ENCODE measurements around the gene LRP2BP. TPM values are rescaled to one million over a fixed set of nuclear protein-coding genes. Genes with fewer than 3 reads are reported as not detected.

The LRP2BP gene
- total and polyA plus RNA-seq, 2 experiments from 2014 or later, result 0.28 to 1.7 TPM

- Histone ChIP-seq H3K27ac (ENCODE audit: low read depth) (no peak overlapping the region), H3K36me3 (ENCODE audit: insufficient read depth) (no peaks in the 10 kb centered on the region; the same call in 1 of the 2 replicates), H4K20me1 (replicated peaks; ENCODE audit: insufficient read depth) (no peaks in the 10 kb centered on the region), H3F3A (replicated peaks; ENCODE audit: low read depth) (no peaks in the 10 kb centered on the region), H3K4me3 (no peak overlapping the region), H3K4me2 (no peak overlapping the region), H3K4me1 (ENCODE audit: insufficient read depth) (no peaks in the 10 kb centered on the region), H3K9me2 (ENCODE audit: insufficient read depth) (no peaks in the 10 kb centered on the region), H2AFZ (no peak overlapping the region), H3K79me2 (replicated peaks; ENCODE audit: insufficient read depth) (no peaks in the 10 kb centered on the region), H3K27me3 (ENCODE audit: insufficient read depth) (no peaks in the 10 kb centered on the region)
- no peak for DNase-seq (ENCODE audit: low spot score)
- Mint-ChIP-seq H3K4me1 (no peaks in the 10 kb centered on the region), H3K27ac (no peak overlapping the region), H3K4me3 (no peak overlapping the region), H3K9me3 (peaks cover 5% of the 10 kb centered on the region; the same call in 1 of the 3 replicates), H3K36me3 (ENCODE audit: low read depth) (peaks cover 33% of the 10 kb centered on the region), H3K27me3 (ENCODE audit: insufficient read depth, low read depth, poor library complexity) (no peaks in the 10 kb centered on the region)
- ATAC-seq, result no peak
- TF ChIP-seq ZNF331 (CRISPR knock-in tag; IDR thresholded peaks at IDR 0.05; ENCODE audit: low read depth) (no peak), STAT1 (IDR thresholded peaks at IDR 0.05; ENCODE audit: unreplicated experiment) (no peak), CREB1 (CRISPR knock-in tag; IDR thresholded peaks at IDR 0.05; ENCODE audit: low read depth) (no peak), EZH2 (IDR thresholded peaks at IDR 0.05; ENCODE audit: low read depth, unreplicated experiment) (no peak), REST (IDR thresholded peaks at IDR 0.05; ENCODE audit: unreplicated experiment) (no peak), CTCF (conservative IDR thresholded peaks at IDR 0.05; ENCODE audit: low read depth in 2 of 2) (no peak), EZH2phosphoT487 (IDR thresholded peaks at IDR 0.05; ENCODE audit: unreplicated experiment) (no peak)
Measured at GRCh38 chr4:185405296-185405999, 9.7 kb upstream of the LRP2BP start.

- Mint-ChIP-seq H3K27ac (no peak overlapping the region), H3K4me3 (no peak overlapping the region), H3K9me3 (no peaks in the 10 kb centered on the region), H3K4me1 (no peaks in the 10 kb centered on the region), H3K27me3 (ENCODE audit: insufficient read depth, low read depth, poor library complexity) (no peaks in the 10 kb centered on the region), H3K36me3 (ENCODE audit: low read depth) (peaks cover 30% of the 10 kb centered on the region)
- H3K79me2 ChIP-seq (replicated peaks; ENCODE audit: insufficient read depth), result no peaks in the 10 kb centered on the region
- H3F3A ChIP-seq (replicated peaks; ENCODE audit: low read depth), result no peaks in the 10 kb centered on the region
- no peak for ATAC-seq
- H3K9me2 ChIP-seq (ENCODE audit: insufficient read depth), result no peaks in the 10 kb centered on the region
- no peaks in the 10 kb centered on the region for H3K4me1 ChIP-seq (ENCODE audit: insufficient read depth)
- no peak overlapping the region for H2AFZ ChIP-seq
- H3K27ac ChIP-seq (ENCODE audit: low read depth), result no peak overlapping the region
- no peaks in the 10 kb centered on the region; the same call in 1 of the 2 replicates for H3K36me3 ChIP-seq (ENCODE audit: insufficient read depth)
- no peak overlapping the region for H3K4me2 ChIP-seq
- no peak for DNase-seq (ENCODE audit: low spot score)
- H3K4me3 ChIP-seq, result no peak overlapping the region
- no peaks in the 10 kb centered on the region for H4K20me1 ChIP-seq (replicated peaks; ENCODE audit: insufficient read depth)
- H3K27me3 ChIP-seq (ENCODE audit: insufficient read depth), result no peaks in the 10 kb centered on the region
- no peak for TF ChIP-seq NANOG (IDR thresholded peaks at IDR 0.05; ENCODE audit: borderline replicate concordance)
- TF ChIP-seq CREB1 (CRISPR knock-in tag; IDR thresholded peaks at IDR 0.05; ENCODE audit: low read depth), result no peak
- TF ChIP-seq ETS1 (IDR thresholded peaks at IDR 0.05), result no peak
- TF ChIP-seq POLR2AphosphoS5 (IDR thresholded peaks at IDR 0.05; ENCODE audit: low read depth), result no peak
- no peak for TF ChIP-seq REST (IDR thresholded peaks at IDR 0.05; ENCODE audit: unreplicated experiment)
- no peak for TF ChIP-seq EZH2 (IDR thresholded peaks at IDR 0.05; ENCODE audit: low read depth, unreplicated experiment)
- no peak for TF ChIP-seq STAT1 (IDR thresholded peaks at IDR 0.05; ENCODE audit: unreplicated experiment)
- TF ChIP-seq EZH2phosphoT487 (IDR thresholded peaks at IDR 0.05; ENCODE audit: unreplicated experiment), result no peak
- no peak for TF ChIP-seq JUNB (IDR thresholded peaks at IDR 0.05; ENCODE audit: unreplicated experiment)
Measured at GRCh38 chr4:185404031-185404430, 8.3 kb upstream of the LRP2BP start.
